ENCODE measurements around the gene EXD3. TPM values are rescaled to one million over a fixed set of nuclear protein-coding genes. Genes with fewer than 3 reads are reported as not detected.
A peak's percentile ranks its signal among the peaks of the same experiment; 100 is the strongest.
"Not testable (repeated sequence)": the region's sequence is repeated elsewhere in the genome, so short reads cannot be mapped to it uniquely, and the experiment has no call there.

The EXD3 gene, protein sequence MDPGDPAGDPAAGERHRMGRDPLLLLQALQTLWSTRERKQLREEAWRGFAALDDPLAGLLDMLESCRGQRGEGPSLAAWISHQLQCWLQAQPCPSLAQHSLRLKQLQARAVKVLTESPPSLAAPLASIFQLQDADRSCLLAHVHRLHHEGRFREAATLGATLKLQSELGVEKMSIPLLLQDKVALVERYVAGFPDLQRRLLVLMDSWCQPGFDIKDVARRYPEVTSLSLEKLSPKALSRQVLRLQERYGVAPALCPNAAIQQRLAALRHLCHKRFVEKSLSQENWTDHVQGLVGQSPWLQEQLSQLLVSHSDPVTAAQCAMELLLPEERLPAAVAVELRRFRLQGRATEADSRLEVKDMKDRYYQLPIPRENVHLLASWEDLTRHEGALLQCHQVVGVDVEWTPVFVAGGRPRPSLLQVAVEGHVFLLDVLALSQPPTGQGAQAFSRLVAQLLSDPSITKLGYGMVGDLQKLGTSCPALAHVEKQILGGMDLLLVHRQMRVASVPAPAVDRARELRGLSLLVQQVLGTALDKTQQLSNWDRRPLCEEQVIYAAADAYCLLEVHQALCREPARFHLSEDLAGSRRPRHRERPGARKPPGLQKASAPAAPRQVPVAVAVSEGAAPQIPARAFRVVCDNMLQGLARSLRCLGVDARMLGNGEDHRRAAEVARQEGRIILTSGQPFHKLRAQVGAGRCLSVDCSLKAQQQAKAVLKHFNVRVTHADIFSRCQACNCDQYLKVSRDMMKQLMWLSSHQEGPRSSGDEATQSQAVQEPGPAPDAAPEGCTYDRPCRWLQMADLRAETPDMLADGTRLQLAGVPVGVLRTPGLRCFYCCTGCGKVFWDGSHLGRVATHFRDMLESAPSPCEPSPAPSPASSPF
- total RNA-seq = 10 to 100 TPM; 11.8 to 49.0 (median 31.5) TPM

DNA sequence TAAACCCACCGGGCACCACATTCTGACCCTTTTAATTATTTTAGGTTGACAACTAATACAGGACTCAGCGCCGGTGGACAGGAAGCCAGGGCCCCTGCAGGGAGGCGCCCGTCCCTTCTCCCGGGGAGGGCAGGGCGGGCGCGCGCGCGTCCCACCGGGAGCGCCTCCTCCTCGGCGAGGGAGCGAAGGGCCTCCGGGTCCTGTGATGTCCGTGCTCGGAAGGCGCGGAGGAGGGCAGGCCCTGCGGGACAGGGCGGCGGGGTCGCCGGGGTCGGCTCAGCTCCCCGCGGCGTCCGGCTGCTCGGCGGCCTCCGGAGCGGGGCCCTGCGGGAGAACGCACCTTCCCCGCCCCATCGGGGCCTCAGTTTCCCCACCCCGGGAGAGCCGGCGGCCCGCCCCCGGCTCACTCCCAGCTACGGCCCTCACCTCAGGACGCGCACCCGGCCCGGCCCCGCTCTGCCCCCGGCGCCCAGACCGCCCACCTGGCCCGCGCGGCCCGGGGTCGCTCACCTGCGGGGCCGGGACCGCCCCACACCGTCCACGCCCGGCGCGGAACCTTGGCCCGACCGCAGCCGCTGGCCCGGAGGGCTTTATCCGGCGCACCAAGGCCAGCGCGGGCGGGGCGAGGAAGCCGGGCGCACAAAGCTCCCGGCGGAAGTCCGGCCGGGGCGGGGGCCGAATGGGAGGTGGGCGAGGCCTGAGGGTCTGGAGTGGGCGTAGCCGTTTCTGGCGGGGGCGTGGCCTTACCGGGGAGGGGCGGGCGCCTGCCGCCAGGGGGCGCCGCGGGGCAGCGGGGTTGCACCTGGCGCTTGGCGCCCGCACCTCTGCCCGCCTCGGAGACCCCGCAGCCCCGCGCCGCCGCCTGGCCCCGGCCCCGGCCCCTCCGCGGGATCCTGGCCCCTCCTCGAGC lies at the start of gene EXD3, which contains the start of gene NOXA1:
EXD3 (minus strand) TSS at position 559 of the 910 bp plus-strand sequence. CDS start 27,805 bp downstream, outside the sequence.
NOXA1 (plus strand) TSS at position 790 of the 910 bp plus-strand sequence. CDS start 137 bp downstream, outside the sequence.
- peak within 1 kb of the TSS; percentile 57 to 98 for H3K4me3 ChIP-seq
- peak within 1 kb of the TSS; percentile 75 to 90 for H3K27ac ChIP-seq
- H3K36me3 ChIP-seq = no peaks in the 10 kb centered on the region
- intact Hi-C loops (cut with DNase I; ENCODE audit: low total_unique reads) = no loop called here
- DNase-seq = peak; percentile 91
- no peaks in the 10 kb centered on the region for H3K27me3 ChIP-seq
- no peaks in the 10 kb centered on the region for H3K9me3 ChIP-seq
- peaks cover 0 to 9% of the 10 kb centered on the region in 2 donors for H3K4me1 ChIP-seq
- TF ChIP-seq, protein P1, sequence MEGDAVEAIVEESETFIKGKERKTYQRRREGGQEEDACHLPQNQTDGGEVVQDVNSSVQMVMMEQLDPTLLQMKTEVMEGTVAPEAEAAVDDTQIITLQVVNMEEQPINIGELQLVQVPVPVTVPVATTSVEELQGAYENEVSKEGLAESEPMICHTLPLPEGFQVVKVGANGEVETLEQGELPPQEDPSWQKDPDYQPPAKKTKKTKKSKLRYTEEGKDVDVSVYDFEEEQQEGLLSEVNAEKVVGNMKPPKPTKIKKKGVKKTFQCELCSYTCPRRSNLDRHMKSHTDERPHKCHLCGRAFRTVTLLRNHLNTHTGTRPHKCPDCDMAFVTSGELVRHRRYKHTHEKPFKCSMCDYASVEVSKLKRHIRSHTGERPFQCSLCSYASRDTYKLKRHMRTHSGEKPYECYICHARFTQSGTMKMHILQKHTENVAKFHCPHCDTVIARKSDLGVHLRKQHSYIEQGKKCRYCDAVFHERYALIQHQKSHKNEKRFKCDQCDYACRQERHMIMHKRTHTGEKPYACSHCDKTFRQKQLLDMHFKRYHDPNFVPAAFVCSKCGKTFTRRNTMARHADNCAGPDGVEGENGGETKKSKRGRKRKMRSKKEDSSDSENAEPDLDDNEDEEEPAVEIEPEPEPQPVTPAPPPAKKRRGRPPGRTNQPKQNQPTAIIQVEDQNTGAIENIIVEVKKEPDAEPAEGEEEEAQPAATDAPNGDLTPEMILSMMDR (IDR thresholded peaks at IDR 0.05) = peak; percentile 27 to 88 (median 82)
- peak; percentile 33 to 57 for TF ChIP-seq POLR2A (IDR thresholded peaks at IDR 0.05)

DNA sequence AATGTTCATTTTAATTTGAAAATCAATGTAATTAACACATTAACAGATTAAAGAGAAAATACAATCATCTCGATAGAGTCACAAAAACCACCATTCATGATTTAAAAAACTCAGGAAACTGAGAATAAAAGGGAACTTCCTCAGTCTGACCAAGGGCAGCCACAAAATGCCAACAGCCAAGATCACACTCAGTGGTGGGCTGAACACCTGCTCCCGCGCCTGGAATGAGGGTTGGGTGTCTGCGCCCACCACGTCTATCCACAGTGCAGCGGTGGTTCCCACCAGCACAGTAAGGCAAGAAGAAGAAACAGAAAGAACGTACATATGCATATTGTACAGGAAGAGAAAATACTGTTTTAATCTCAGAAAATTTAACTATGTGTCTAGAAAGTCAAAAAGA lies 47.8 kb upstream of the EXD3 start:
- H3K27ac ChIP-seq = no peak overlapping the region
- DNase-seq = no peak
- intact Hi-C loops (cut with DNase I; ENCODE audit: low total_unique reads) = no loop called here
- H3K27me3 ChIP-seq = no peaks in the 10 kb centered on the region
- H3K9me3 ChIP-seq = peaks cover 0 to 7% of the 10 kb centered on the region in 2 donors
- TF ChIP-seq POLR2A (IDR thresholded peaks at IDR 0.05) = no peak
- TF ChIP-seq, protein P1 (IDR thresholded peaks at IDR 0.05) = no peak
- no peaks in the 10 kb centered on the region for H3K4me1 ChIP-seq
- no peaks in the 10 kb centered on the region for H3K36me3 ChIP-seq
- H3K4me3 ChIP-seq = no peak overlapping the region

DNA sequence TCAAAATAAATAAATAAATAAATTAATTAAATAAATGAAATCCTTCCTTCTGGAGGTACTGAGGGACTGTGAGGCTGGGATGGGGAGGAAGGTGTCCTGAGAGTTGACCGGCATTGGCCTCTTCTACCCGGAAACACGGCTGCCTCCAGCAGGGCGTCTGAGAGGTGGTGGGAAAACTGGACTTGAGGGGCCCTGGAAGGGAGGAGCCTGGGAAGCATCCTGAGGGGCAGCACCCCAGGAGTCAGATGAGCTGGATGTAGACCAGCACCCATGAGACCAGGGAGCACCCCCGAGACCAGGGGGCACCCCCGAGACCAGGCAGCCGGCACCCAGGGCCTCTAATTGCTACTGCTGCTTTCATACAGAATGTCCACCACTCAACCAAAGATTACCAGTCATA lies 44.9 kb upstream of the EXD3 start:
- Histone ChIP-seq H3K27ac (no peak overlapping the region), H3K4me3 (no peak overlapping the region), H3K4me1 (no peaks in the 10 kb centered on the region), H3K9me3 (no peaks in the 10 kb centered on the region), H3K36me3 (no peaks in the 10 kb centered on the region), H3K27me3 (no peaks in the 10 kb centered on the region)
- intact Hi-C loops (cut with DNase I; ENCODE audit: low total_unique reads) = no loop called here
- no peak for TF ChIP-seq POLR2A (IDR thresholded peaks at IDR 0.05)
- TF ChIP-seq, protein P1 (IDR thresholded peaks at IDR 0.05) = no peak
- DNase-seq = no peak

DNA sequence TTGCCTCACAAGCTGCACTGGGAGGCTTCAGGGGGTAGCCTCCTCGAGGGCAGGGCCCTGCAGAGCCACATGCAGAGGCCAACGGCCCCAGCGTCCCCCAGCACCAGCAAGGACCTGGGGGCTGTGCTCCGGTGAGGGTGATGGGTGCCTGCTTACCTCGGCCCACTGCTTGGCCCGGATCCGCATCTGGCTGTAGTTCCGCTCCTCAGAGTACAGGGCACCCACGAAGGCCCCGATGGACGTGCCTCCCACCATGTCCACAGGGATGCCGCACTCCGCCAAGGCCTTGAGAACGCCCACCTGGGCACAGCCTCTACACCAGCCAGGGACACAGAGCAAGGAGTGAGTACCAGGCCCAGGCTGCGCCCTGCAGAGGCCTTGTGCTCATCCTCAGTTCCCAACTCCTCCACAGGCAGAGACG lies 44.2 kb upstream of the EXD3 start:
- Histone ChIP-seq H3K9me3 (no peaks in the 10 kb centered on the region), H3K4me1 (no peaks in the 10 kb centered on the region), H3K27me3 (no peaks in the 10 kb centered on the region), H3K4me3 (no peak overlapping the region), H3K36me3 (no peaks in the 10 kb centered on the region), H3K27ac (no peak overlapping the region)
- TF ChIP-seq, protein P1 (IDR thresholded peaks at IDR 0.05) = no peak
- DNase-seq = no peak
- intact Hi-C loops (cut with DNase I; ENCODE audit: low total_unique reads) = no loop called here

DNA sequence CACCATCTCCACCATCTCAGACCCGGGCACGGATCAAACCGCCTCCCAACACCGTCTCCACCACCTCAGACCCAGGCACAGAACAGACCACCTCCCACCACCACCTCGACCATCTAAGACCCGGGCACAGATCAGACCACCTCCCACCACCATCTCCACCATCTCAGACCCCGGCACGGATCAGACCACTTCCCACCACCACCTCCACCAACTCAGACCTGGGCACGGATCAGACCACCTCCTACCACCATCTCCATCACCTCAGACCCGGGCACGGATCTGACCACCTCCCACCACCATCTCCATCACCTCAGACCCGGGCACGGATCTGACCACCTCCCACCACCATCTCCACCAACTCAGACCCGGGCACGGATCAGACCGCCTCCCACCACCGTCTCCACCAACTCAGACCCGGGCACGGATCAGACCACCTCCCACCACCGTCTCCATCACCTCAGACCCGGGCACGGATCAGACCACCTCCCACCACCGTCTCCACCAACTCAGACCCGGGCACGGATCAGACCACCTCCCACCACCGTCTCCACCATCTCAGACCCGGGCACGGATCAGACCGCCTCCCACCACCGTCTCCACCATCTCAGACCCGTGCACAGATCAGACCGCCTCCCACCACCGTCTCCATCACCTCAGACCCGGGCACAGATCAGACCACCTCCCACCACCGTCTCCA lies 43.6 kb upstream of the EXD3 start:
- DNase-seq = not testable (repeated sequence)

More for the DNA sequence above, 43.6 kb upstream of the EXD3 start:
- H3K27me3 ChIP-seq; H3K4me3 ChIP-seq; H3K36me3 ChIP-seq; intact Hi-C loops (cut with DNase I; ENCODE audit: low total_unique reads); H3K4me1 ChIP-seq; H3K27ac ChIP-seq; H3K9me3 ChIP-seq: not testable (repeated sequence)
